NK-92 treated with Interleukin-12 subunit alpha and Interleukin-12 subunit beta, amount 100 ng/mL, for 24 hours (cell line): Measurements from ENCODE around the gene CCDC138.

ENCODE experiments used
- DNase-seq: peaks from one replicate; lab custom pipeline; 2025; lab: John Stamatoyannopoulos, UW

The CCDC138 gene

DNA sequence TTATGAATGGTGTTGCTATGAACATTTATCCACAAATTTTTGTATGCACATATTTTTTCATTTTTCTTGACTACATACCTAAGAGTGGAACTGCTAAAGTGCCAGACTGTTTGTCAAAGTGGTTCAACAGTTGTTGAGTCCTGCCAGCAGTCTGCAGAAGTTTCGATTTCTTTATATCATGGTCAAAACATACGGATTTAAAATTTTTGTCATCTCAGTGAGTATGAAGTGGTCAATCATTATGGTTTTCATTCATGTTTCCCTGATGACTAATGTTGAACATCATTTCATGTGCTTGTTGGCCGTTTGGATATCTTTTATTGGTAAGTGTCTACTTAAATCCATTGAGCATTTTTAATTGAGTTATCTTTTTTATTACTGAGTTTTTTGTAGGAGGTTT, 39.2 kb downstream of the CCDC138 start:
- no peak for DNase-seq

DNA sequence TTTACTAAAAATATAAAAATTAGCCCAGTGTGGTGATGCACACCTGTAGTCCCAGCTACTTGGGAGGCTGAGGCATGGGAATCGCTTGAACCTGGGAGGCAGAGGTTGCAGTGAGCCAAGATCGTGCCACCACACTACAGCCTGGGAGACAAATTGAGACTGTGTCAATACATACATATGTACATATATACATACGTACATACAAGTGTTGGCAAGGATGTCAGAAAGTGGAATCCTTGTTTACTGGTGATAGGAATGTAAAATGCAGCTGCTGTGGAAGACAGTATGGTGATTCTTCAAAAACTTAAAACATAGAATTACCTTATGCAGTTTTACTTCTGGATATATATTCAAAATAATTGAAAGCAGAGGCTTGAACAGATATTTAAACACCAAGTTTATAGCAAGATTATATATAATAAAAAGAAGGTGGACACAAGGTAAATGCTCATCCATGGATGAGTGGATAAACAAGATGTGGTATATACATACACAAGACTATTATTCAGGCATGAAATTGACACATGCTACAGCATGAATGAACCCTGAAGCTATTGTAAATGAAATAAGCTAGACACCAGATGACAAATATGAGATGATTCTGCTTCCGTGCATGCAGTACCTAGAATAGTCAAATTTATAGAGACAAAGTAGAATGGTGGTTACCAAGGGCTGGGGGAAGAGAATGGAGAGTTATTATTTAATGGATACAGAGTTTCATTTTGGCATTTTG, 43.2 kb downstream of the CCDC138 start:
- DNase-seq, result no peak

DNA sequence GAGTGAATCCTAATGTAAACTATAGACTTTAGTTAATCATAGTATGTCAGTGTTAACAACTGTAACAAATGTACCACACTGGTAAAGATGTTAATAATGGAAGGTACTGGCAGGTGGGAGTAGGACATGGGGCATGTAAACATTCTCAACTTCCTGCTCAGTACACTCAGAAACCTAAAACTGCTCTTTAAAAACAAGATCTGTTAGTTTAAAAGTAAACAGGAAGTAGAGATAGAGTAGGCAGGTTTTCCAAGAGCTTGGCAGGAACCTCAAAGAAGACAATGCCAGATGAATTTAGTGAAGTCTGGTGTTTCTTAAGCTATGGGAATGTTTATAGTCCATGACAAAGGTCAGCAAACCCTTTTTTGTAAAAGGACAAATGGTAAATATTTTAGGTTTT, 46.6 kb downstream of the CCDC138 start:
- DNase-seq, result no peak

DNA sequence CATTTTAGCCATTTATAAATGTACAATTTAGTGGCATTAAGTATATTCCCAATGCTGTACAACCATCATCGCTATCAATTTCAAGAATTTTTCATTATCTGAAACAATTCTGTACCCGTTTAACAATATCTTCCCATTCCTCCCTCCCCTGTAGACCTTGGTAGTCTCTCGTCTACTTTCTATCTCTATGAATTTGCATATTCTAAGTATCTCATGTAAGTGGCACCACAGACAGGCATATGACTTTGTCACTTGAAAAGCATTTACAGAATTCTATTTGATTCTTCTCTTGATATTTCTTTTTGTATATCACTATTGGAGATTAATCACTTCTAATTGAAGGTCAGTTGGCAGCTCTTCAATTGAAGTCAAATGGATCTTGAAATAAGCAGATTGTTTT, 48.0 kb downstream of the CCDC138 start:
- DNase-seq, result no peak

DNA sequence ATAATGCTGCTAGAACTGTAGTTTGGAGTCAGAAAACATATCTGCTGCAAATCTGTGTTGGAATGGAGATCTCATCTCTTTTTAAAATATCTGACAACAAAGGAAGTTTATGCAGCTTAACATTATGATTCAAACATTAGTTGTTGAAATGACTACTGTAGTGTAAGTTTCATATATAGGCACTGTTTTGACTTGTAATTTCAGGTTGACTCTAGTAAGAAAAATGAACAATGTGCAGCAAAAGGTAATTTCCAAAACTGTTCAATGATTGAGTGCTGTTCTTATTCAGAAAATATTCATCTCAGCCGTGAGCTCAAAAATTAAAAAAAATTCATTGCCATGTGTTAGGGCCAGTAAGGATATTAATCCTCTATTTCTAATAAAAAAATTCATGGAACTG, 48.5 kb downstream of the CCDC138 start:
- DNase-seq, result no peak

DNA sequence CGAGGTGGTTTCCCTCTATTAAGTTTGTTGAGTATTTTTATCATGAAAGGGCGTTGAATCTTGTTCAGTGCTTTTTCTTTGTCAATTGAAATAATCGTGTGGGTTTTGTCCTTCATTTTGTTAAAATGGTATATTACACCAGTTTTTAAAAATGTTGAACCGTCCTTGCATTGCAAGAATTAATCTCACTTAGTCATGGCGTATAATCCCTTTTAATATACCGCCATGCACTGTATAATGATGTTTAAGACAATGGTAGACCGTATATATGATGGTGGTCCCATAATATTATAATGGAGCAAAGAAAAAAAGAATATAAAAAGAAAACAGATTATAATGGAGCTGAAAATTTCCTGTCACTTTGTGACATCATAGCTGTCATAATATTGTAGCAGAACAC, 50.6 kb downstream of the CCDC138 start:
- no peak for DNase-seq

DNA sequence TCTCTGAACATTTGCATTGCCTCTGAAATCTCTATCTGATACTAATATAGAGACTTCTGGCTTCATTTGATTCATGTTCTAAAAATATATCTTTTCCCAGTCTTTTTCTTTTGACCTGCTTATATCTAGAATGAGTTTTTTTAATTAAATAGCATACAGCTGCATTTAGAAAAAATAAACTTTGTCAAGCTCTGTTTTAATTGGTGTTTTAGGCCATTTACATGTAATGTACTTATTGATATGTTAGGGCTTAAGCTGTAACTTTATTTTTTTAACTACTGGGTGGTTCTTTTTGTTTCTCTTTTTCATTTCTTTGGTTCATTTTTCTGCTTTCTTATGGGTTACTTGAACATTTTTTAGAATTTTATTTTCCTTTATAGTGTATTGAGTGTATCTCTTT, 54.9 kb downstream of the CCDC138 start:
- DNase-seq, result no peak

DNA sequence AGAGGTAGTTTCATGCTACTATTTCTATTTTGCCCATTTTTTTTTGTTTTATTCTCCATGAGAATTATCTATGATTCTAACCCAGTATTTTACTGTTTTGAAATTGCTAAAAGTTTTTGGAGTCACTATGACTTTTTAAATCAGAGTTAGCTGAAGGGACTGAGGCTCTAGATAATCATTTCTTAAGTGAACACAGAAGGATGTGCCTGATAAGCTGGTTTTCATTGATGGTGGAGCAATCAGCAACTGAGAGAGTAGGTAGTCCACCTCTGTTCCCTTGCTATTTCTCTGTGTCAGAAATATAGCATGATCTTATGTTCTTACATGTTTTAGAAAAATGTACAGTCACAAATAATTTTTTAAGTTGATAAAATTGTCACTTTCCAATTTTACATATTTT, 59.4 kb downstream of the CCDC138 start:
- DNase-seq, result no peak

DNA sequence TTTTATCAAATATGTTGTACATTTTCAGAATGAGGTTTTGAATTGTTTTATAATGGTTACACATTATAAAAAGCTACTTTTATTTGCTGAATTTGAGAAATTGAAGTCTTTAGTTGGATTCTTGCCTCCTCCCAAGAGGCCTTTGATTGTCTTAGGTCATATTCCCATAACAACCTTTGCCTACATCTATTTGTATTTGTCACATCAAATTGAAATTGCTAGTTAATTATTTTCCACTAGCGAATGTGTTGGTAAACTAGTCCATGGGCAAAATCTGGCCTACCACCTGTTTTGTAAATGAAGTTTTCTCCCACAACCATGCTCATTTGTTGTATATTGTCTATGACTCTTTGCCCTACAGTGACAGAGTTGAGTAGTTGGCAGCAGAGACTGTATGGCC, 60.4 kb downstream of the CCDC138 start:
- no peak for DNase-seq

DNA sequence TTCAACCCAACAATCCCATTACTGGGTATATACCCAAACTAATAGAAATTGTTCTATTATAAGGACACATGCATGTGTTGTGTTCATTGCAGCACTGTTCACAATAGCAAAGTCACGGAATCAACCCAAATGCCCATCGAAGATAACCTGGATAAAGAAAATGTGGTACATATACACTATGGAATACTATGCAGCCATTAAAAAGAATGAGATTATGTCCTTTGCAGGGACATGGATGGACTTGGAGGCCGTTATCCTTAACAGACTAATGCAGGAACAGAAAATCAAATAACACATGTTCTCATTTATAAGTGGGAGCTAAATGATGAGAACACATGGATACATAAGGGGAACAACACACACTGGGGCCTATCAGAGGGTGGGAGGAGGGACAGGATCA, 65.8 kb downstream of the CCDC138 start:
- DNase-seq, result no peak

DNA sequence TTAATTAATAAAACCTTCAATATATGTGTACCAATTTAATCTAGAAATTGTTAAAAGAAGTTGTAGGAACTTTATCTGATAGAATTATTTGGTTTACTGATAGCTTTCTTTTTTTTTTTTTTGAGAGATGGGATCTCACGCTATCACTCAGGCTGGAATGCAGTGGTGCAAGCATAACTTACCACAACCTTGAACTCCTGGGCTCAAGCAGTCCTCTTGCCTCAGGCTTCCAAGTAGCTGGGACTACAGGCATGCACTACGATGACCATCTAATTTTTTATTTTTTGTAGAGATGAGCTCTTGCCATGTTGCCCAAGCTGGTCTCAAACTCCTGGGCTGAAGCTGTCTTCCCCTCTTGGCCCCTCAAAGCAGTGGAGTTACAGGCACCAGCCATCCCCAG, 66.8 kb downstream of the CCDC138 start:
- DNase-seq, result no peak

DNA sequence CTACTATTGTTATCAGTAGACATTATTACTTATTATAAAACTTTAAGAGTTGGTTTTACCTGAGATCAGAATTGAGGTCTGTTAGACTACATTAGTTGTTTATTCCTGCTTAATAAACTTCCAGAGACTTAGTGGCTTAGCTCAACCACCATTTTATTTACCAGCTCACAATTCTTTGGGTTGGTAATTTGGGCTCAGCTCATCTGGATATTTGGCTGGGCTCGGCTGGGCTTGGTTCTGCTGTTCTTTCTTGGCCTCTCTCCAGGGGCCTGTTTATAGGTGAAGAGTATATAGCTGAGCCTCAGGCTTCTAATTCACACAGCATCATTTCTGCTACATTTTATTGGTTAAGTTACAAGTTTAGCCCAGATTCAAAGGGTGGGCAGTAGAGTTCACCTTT, 67.9 kb downstream of the CCDC138 start:
- no peak for DNase-seq

DNA sequence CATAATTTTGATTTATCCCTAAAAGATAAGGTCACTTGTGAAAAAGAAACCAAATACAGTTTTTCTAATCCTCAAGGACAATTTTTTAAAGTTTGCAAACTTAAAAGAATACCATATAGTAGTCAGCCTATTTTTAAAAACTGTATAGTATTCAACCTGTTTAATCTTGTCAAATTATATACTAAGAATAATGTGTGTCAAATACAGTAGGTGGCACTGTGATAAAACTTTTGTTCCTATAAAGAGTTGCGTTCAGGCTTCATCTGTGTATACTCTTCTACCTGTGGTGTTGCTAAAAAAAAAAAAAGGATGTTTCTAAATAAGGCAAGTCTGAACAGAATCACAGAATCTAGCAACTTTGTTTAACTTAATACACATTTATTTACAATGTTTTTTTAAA, 68.6 kb downstream of the CCDC138 start:
- no peak for DNase-seq

DNA sequence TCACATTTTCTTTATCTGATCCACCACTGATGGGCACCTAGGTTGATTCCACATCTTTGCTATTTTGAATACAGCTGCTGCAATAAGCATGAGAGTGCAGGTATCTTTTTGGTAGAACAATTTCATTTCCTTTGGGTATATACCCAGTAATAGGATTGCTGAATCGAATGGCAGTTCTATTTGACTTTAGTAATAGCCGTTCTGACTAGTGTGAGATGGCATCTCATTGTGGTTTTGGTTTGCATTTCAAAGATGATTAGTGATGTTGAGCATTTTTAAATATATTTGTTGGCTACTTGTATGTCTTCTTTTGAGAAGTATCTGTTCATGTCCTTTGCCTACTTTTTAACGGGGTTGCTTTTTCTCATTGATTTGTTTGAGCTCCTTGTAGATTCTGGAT, 72.3 kb downstream of the CCDC138 start:
- no peak for DNase-seq

DNA sequence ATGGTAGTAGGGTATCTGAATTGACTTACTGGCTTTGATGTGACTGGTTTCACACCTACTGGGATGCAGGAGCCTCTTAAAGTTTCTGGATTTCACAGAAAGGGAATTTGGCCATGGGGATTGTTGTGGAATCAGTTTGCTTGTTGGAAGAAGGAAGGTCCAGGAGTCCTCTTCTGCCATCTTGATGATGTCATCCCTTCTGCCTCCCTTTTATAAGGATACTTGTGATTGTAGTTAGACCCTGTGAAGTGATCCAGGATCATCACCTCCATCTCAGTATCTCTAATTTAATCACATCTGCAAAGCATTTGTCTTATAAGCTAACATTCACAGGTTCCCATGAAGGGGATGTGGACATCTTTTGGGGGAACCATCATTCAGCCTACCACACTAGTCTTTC, 79.5 kb downstream of the CCDC138 start:
- no peak for DNase-seq

DNA sequence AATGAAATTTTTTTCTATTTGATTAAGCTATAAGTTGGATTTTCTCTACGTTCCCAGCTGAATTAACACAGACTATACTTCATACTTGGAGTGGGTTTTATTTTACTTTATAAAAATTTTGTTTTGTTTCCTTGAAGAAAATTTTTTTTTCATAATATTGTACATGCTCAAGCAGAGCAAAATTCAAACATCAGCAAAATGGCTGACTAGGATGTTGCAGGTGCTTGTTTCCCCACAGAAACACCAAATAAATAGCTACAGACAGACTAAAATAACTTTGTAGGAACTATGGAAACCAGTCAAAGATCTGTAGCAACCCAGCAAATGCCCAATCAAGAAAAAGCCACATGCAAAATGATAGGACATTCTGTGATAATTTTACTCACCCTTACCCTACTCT, 82.3 kb downstream of the CCDC138 start:
- no peak for DNase-seq

DNA sequence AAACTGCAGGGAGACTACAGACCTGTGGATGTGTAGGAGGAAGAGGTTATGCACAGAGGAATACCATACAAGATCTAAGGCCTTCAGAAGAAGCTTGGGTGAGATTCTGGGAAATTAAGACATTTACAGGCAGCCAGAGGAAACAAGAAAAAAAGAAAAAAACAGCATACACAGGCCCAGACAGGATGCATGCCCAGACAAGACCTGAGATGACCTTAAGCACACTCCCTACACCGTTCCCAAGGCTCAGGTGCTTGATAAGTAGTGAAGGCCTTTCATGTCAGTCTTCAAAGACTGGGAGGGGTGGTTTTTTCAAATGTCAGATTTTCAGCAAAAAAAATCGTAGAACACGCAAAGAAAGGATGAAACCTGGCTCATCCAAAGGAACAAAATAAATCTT, 83.0 kb downstream of the CCDC138 start:
- no peak for DNase-seq

DNA sequence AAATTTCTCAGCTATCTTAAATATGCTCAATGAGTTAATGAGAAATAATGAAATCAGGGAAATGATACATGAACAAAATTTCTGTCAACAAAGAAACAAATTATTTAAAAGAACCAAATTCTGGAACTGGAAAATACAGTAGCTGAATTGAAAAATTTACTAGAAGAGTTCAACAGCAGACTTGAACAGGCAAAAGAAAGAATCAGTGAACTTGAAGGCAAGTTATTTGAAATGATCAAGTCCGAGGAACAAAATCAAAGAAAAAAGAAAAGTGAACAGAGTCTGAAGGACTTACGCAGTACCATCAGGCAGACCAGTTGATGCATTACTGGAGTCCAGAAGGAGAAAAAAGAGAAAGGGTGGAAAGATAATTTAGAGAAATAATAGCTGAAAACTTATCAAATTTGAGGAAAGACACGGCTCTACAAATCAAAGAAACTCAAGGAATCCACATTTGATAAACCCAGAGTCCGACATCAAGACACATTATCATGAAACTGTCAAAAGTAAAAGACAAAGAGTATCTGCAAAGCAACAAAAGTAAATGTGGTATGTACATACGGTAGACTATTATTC, 83.6 kb downstream of the CCDC138 start:
- no peak for DNase-seq

DNA sequence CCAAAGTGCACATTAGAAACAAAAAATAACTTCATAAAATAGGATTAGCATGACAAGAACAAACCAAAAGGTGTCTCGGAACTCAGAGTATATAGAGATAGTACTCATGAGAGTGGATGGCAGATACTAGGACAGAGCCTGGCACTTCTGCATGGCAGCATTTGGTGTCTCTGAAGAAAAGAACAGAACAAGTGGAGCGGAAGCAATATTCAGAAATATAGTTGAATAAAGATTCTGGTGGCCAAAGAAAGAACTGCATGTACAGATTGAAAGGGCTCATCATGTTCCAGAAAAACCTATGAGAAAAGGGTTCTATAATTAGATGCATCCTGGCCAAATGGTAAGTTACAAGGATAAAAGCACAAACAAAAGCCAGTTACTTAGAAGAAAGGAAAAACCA, 90.9 kb downstream of the CCDC138 start:
- no peak for DNase-seq

DNA sequence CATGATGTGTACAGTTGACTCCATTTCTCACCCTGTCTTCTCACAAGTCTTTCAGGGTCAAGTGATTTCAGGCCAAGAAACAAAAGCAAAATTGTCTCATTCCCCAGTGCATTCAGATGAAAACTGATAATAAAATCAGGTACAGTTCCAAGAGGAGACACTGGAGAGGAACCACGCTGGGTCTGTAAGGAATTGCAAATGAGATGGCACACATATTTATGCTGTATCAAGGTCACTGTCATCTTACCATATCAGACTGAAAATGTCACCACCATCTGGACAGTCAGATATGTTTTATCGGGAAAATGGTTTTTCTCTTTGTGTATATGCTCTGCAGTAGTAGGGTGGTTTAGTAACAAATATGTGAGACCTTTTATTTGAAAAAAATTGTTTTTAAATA, 91.7 kb downstream of the CCDC138 start:
- no peak for DNase-seq

DNA sequence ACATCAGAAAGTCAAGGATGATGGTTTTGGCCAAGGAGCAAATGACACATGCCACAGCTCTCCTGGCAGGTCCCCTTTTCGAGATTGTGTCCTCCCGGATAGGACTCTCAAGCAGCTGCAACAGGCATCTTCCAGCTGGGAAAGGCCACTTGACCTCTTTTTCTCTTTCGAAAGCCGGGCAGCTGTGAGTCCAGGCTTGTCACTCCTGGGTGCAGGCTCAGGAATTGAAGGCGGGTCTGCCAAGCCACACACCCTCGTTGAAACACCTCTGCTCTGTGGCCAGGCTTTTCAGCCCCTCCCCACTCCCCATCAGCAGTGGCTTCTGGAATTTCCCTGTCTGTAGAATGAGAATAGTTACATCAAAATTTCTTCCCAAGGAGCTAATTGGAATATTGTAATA, 98.0 kb downstream of the CCDC138 start:
- DNase-seq, result no peak

DNA sequence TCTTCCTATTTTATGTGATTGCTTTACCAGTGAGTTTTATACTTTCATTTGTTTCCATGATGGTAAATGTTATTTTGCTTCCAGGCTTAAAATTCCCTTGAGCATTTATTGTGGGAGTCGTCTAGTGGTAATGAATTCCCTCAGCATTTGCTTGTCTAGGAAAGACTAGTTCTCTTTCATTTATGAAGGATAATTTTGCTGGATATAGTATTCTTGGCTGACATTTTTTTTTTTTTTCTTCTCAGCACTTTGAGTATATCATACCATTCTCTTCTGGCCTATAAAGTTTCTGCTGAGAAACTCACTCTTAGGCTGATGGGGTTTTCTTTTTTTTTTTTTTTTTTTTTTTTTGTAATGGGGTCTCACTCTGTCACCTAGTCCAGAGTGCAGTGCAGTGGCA, 103.3 kb downstream of the CCDC138 start:
- no peak for DNase-seq

DNA sequence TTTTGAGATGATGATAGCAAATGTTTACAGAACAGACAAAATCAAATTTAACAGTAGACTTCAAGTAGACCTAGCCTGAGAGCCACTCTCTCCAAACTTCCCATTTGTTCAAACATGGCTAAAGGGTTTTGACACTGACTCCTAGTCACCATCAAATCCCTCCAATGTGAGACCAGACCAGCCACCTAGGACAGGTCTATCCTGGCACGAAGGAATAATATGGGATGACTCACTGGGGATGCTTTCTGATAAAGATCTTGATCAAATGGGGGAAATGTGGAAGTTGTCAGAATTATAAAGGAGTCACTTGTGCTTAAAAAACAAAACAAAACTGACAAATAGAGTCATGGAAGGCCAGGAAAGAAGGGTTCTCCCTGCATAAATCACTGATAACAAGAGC, 106.7 kb downstream of the CCDC138 start:
- no peak for DNase-seq

DNA sequence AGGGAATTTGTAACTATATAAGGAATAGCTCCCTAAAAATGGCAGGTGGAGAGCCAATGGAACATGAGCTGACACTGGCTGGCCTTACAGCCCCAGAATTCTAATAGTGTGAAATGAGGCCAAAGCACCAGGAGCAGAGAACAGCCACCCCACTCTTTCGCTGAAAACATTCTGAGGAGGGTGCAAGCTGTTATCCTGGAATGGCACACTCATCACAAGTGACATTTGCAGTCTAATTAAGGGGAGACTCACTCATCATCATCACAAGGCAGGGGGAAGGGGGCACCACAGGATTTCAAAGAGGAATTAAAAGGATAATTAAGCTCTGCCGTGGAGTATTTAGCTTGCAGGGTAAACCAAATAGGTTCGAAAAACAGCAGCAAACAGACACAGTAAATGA, 108.2 kb downstream of the CCDC138 start:
- DNase-seq, result no peak
